A172 (cell line): ENCODE results near the gene SS18L1. TPM values are rescaled to one million over a fixed set of nuclear protein-coding genes. Genes with fewer than 3 reads are reported as not detected.
"Not testable (repeated sequence)": the region's sequence is repeated elsewhere in the genome, so short reads cannot be mapped to it uniquely, and the experiment has no call there.

Experiments used
- DNase-seq: peaks from one replicate; pipeline ENCODE4 v3.0.0-alpha.2; 2015; ENCODE audit warnings: low spot score
- total RNA-seq: library from RNA; depleted of rRNA; stranded (reverse); fragments of >200 nt; shearing (Covaris generic); gene quantifications from 2 replicates; pipeline ENCODE4 v1.2.3, GENCODE V29; 2014

Gene SS18L1
- total RNA-seq, 1 experiment from 2014 or later: 8.5 TPM

- no peak for DNase-seq
Observed at GRCh38 chr20:62137478-62138203, 5.9 kb upstream of the SS18L1 start.

GRCh38 chr20:62138204-62138543, 5.4 kb upstream of the SS18L1 start:
- DNase-seq: no peak

- DNase-seq: no peak
Observed at GRCh38 chr20:62138912-62139311, 4.7 kb upstream of the SS18L1 start.

GRCh38 chr20:62139636-62140035, 3.9 kb upstream of the SS18L1 start:
- no peak for DNase-seq

GRCh38 chr20:62141043-62141396, 2.5 kb upstream of the SS18L1 start:
- DNase-seq: no peak

- DNase-seq: no peak
Observed at GRCh38 chr20:62141397-62142251, 1.9 kb upstream of the SS18L1 start.

- no peak for DNase-seq
Observed at GRCh38 chr20:62142252-62143080, 1.1 kb upstream of the SS18L1 start.

GRCh38 chr20:62143957-62144825, 622 bp downstream of the SS18L1 start:
- no peak for DNase-seq

- no peak for DNase-seq
Observed at GRCh38 chr20:62145688-62146018, 2.1 kb downstream of the SS18L1 start.

GRCh38 chr20:62146019-62146755, 2.6 kb downstream of the SS18L1 start:
- DNase-seq: no peak

GRCh38 chr20:62147125-62147524, 3.6 kb downstream of the SS18L1 start:
- DNase-seq: no peak

GRCh38 chr20:62147528-62147927, 4.0 kb downstream of the SS18L1 start:
- no peak for DNase-seq

- DNase-seq: not testable (repeated sequence)
Observed at GRCh38 chr20:62148383-62148782, 4.8 kb downstream of the SS18L1 start.

- DNase-seq: no peak
Observed at GRCh38 chr20:62148908-62149314, 5.3 kb downstream of the SS18L1 start.

GRCh38 chr20:62149532-62150309, 6.2 kb downstream of the SS18L1 start:
- no peak for DNase-seq

- no peak for DNase-seq
Observed at GRCh38 chr20:62150310-62150575, 6.7 kb downstream of the SS18L1 start.

GRCh38 chr20:62151225-62151624, 7.7 kb downstream of the SS18L1 start:
- no peak for DNase-seq

GRCh38 chr20:62151835-62152364, 8.3 kb downstream of the SS18L1 start:
- no peak for DNase-seq

- DNase-seq: peak; percentile 47
Observed at GRCh38 chr20:62155428-62156253, 12.1 kb downstream of the SS18L1 start.
